Upper lobe of left lung (tissue), 6 donors: ENCODE results near the gene CLEC16A. TPM values are rescaled to one million over a fixed set of nuclear protein-coding genes. Genes with fewer than 3 reads are reported as not detected.

Experiments used
- ATAC-seq, 2 donors: fragments of 200-7000 bp; cut with Tn5 transposase; one replicate each; pipeline ENCODE4 v1.9.1; 2022; ENCODE audit warnings: mild to moderate bottlenecking in 2 of 2, moderate library complexity in 2 of 2; ENCODE audit not compliant: low FRiP score in 2 of 2
- DNase-seq, 2 donors: peaks; one replicate each; pipeline ENCODE4 v3.0.0-alpha.2; 2019 to 2020
- H3K27ac ChIP-seq, 4 donors: fragments of 200-600 bp; sonication (generic); one replicate each; pipeline ENCODE4 v1.5.1; 2016 to 2019
- H3K27me3 ChIP-seq, 4 donors: fragments of 200-600 bp; sonication (generic); one replicate each; pipeline ENCODE4 v1.5.1; 2017 to 2019
- H3K36me3 ChIP-seq, 4 donors: fragments of 200-600 bp; sonication (generic); one replicate each; pipeline ENCODE4 v1.5.1; 2016 to 2019
- H3K4me1 ChIP-seq, 4 donors: fragments of 200-600 bp; sonication (generic); one replicate each; pipeline ENCODE4 v1.5.1; 2018 to 2019
- H3K4me3 ChIP-seq, 4 donors: fragments of 200-600 bp; sonication (generic); one replicate each; pipeline ENCODE4 v1.5.1; 2017 to 2019; ENCODE audit warnings: mild to moderate bottlenecking in 2 of 4, moderate library complexity in 1 of 4
- H3K9me3 ChIP-seq, 4 donors: fragments of 200-600 bp; sonication (generic); one replicate each; pipeline ENCODE4 v1.5.1; 2018 to 2019
- CTCF ChIP-seq, 6 experiments: fragments of 450-650 bp in 4 of 6; fragments of 200-600 bp in 2 of 6; sonication (generic) in 2 of 6; IDR thresholded peaks; one replicate each; pipeline ENCODE4 v1.5.1; 2016 to 2019; ENCODE audit warnings: antibody characterized with exemption in 6 of 6
- EP300 ChIP-seq, 4 donors: sonication (generic); formaldehyde crosslinking; IDR thresholded peaks; one replicate each; pipeline ENCODE4 v1.5.1; 2017; ENCODE audit warnings: antibody characterized with exemption in 4 of 4, control low read depth in 2 of 4
- POLR2A ChIP-seq, 4 donors: fragments of 450-650 bp; IDR thresholded peaks; one replicate each; pipeline ENCODE4 v1.5.1; 2016 to 2017; ENCODE audit warnings: antibody characterized with exemption in 4 of 4, mild to moderate bottlenecking in 2 of 4
- POLR2AphosphoS5 ChIP-seq, 2 donors: sonication (generic); formaldehyde crosslinking; IDR thresholded peaks; one replicate each; pipeline ENCODE4 v1.5.1; 2017; ENCODE audit warnings: antibody characterized with exemption in 2 of 2
- WGBS, 2 donors: methylation state at CpG; one replicate each; pipeline ENCODE4 v1.1.5; 2017 to 2018; 5-methylcytosine and 5-hydroxymethylcytosine counted together
- total RNA-seq, 6 donors: library from RNA; depleted of rRNA in 4 of 6; stranded (reverse); fragments of >200 nt in 4 of 6; gene quantifications; one replicate each; pipeline versions ENCODE4 v1.1.0 to v1.2.1, GENCODE V29; 2016 to 2021
- donor health status: DM: no; HTN: no; CAD: no; lungs with moderate emphysema.
- donor health status: DM: no; HTN: yes; CAD: no; lungs with severe emphysema.

The CLEC16A gene
- total RNA-seq, 6 donors from 2014 or later: 33.3 to 85.9 (median 46.4) TPM

GRCh38 chr16:11005611-11005975 lies 61.2 kb downstream of the CLEC16A start:
- peaks cover 4 to 50% (median 28%) of the 10 kb centered on the region in 4 donors for H3K36me3 ChIP-seq
- no peak overlapping the region for H3K27ac ChIP-seq
- no peaks in the 10 kb centered on the region for H3K9me3 ChIP-seq
- DNase-seq: no peak
- H3K4me1 ChIP-seq: no peaks in the 10 kb centered on the region
- WGBS, 2 donors: 90 to 91% methylated on average over 4 of the region's 4 CpGs
- ATAC-seq: no peak
- TF ChIP-seq EP300 (IDR thresholded peaks at IDR 0.05) (no peak), POLR2AphosphoS5 (IDR thresholded peaks at IDR 0.05) (no peak), CTCF (IDR thresholded peaks at IDR 0.05) (no peak), POLR2A (IDR thresholded peaks at IDR 0.05) (no peak)
- H3K4me3 ChIP-seq: no peak overlapping the region
- H3K27me3 ChIP-seq: no peaks in the 10 kb centered on the region

GRCh38 chr16:11006656-11007055 lies 62.3 kb downstream of the CLEC16A start:
- no peak overlapping the region for H3K4me3 ChIP-seq
- DNase-seq: no peak
- no peaks in the 10 kb centered on the region for H3K4me1 ChIP-seq
- ATAC-seq: no peak
- WGBS, 2 donors: 87 to 92% methylated on average over 2 of the region's 2 CpGs
- H3K27ac ChIP-seq: no peak overlapping the region
- no peak for TF ChIP-seq CTCF (IDR thresholded peaks at IDR 0.05)
- TF ChIP-seq POLR2AphosphoS5 (IDR thresholded peaks at IDR 0.05): no peak
- no peak for TF ChIP-seq EP300 (IDR thresholded peaks at IDR 0.05)
- no peak for TF ChIP-seq POLR2A (IDR thresholded peaks at IDR 0.05)
- H3K36me3 ChIP-seq: peaks cover 4 to 40% (median 28%) of the 10 kb centered on the region in 4 donors
- no peaks in the 10 kb centered on the region for H3K27me3 ChIP-seq
- no peaks in the 10 kb centered on the region for H3K9me3 ChIP-seq

GRCh38 chr16:11007714-11008280 lies 63.4 kb downstream of the CLEC16A start:
- Histone ChIP-seq H3K4me1 (no peaks in the 10 kb centered on the region), H3K9me3 (no peaks in the 10 kb centered on the region), H3K27ac (no peak overlapping the region), H3K27me3 (no peaks in the 10 kb centered on the region), H3K36me3 (peaks cover 4 to 33% (median 27%) of the 10 kb centered on the region in 4 donors), H3K4me3 (no peak overlapping the region)
- no peak for TF ChIP-seq POLR2A (IDR thresholded peaks at IDR 0.05)
- no peak for TF ChIP-seq EP300 (IDR thresholded peaks at IDR 0.05)
- no peak for TF ChIP-seq CTCF (IDR thresholded peaks at IDR 0.05)
- no peak for TF ChIP-seq POLR2AphosphoS5 (IDR thresholded peaks at IDR 0.05)
- ATAC-seq: no peak
- WGBS, 2 donors: 93 to 94% methylated on average over 7 of the region's 7 CpGs
- no peak for DNase-seq

- WGBS, 2 donors: 84 to 88% methylated on average over 7 to 8 of the region's 8 CpGs
- DNase-seq (no peak), ATAC-seq (no peak)
- no peaks in the 10 kb centered on the region for H3K27me3 ChIP-seq
- peaks cover 0 to 8% (median 0%) of the 10 kb centered on the region in 4 donors for H3K4me1 ChIP-seq
- TF ChIP-seq POLR2A (IDR thresholded peaks at IDR 0.05) (no peak), EP300 (IDR thresholded peaks at IDR 0.05) (no peak), POLR2AphosphoS5 (IDR thresholded peaks at IDR 0.05) (no peak), CTCF (IDR thresholded peaks at IDR 0.05) (no peak)
- H3K36me3 ChIP-seq: peaks cover 4 to 20% (median 13%) of the 10 kb centered on the region in 4 donors
- no peaks in the 10 kb centered on the region for H3K9me3 ChIP-seq
- no peak overlapping the region for H3K4me3 ChIP-seq
- no peak overlapping the region for H3K27ac ChIP-seq
These were observed 64.8 kb downstream of the CLEC16A start for GRCh38 chr16:11009027-11009755.
